Measurements from ENCODE around the gene SUPT7L.

SUPT7L gene, protein sequence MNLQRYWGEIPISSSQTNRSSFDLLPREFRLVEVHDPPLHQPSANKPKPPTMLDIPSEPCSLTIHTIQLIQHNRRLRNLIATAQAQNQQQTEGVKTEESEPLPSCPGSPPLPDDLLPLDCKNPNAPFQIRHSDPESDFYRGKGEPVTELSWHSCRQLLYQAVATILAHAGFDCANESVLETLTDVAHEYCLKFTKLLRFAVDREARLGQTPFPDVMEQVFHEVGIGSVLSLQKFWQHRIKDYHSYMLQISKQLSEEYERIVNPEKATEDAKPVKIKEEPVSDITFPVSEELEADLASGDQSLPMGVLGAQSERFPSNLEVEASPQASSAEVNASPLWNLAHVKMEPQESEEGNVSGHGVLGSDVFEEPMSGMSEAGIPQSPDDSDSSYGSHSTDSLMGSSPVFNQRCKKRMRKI

DNA sequence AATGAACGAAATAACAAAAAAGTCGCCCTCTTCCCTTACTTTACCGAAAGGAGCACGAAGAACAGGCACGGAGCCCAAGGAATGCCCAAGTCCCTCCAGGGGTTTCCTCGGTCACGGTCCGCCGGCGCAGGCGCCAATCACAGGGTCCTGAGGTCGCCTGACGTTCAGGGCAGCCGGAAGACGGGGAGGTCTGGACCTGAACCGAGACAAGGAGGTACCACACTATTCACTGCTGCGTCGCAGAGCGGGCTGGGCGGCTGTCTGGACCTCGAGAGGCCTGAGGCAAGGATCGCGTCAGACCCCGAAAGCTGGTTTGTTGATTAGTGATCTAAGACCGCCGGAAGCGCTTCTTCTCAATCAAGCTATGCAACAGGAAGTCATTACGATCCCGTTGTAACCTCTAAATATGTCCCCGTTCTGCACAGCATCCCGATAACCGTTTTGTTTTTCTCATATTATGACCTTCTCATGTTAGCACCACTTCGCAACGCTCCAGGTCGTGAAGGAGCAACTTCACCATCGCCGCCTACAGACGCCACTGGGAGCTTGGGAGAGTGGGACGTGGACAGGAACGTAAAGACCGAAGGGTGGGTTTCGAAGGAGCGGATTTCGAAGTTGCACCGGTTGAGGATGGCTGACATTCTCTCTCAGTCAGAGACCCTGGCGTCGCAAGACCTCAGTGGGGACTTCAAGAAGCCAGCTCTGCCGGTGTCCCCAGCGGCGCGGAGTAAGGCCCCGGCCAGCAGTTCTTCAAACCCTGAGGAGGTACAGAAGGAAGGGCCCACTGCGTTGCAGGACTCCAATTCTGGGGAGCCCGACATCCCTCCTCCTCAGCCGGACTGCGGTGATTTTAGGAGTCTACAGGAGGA is at the start of gene SUPT7L, which contains the start of gene SLC4A1AP:
Gene SUPT7L, minus strand, starts transcription at position 330 of the 869 bp plus-strand sequence. CDS start 1,422 bp downstream, outside the sequence.
Gene SLC4A1AP, plus strand, starts transcription at position 605 of the 869 bp plus-strand sequence. Its CDS starts 26 bp downstream, at position 631.
- peak; percentile 95 for DNase-seq

DNA sequence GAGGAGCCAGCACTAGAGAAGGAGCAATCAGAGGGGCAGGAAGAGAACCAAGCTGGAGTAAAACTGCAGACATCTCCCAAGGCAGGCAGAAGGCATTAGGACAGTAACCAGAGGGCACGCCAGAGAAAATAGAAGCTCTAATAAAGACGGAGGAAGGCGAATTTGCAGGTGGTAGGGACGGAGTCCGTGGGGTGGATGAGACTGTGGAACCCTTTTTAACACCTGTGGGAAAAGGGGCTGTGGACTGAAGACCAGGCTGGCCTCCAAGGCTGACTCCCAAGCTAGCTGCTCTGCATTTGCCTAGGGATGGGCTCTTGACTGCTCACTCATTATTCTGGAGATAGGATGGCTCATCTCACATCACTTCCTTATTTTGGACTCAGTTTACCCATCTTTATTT is 49.8 kb upstream of the SUPT7L start:
- no peak for DNase-seq

- no peak for DNase-seq
These were observed 49.1 kb upstream of the SUPT7L start for GRCh38 chr2:27712522-27712921.

GRCh38 chr2:27711804-27712203 is 48.4 kb upstream of the SUPT7L start:
- DNase-seq: no peak

GRCh38 chr2:27710640-27711430 is 47.4 kb upstream of the SUPT7L start:
- no peak for DNase-seq

- DNase-seq: no peak
These were observed 46.7 kb upstream of the SUPT7L start for GRCh38 chr2:27709960-27710575.

DNA sequence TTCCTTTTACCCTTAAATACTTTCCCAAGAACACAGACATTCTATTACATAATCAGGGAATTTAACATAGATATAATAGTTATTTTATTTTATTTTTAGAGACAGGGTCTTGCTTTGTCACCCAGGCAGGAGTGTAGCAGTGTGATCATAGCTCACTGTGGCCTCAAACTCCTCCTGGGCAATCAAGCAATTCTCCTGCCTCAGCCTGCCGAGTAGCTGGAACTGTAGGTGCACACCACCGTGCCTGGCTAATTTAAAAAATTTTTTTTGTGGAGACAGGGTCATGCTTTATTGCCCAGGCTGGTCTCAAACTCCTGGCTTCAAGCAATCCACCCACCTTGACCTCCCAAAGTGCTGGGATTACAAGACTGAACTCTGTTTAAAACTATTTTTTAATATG is 45.9 kb upstream of the SUPT7L start:
- no peak for DNase-seq

GRCh38 chr2:27708666-27709065 is 45.3 kb upstream of the SUPT7L start:
- DNase-seq: no peak

DNA sequence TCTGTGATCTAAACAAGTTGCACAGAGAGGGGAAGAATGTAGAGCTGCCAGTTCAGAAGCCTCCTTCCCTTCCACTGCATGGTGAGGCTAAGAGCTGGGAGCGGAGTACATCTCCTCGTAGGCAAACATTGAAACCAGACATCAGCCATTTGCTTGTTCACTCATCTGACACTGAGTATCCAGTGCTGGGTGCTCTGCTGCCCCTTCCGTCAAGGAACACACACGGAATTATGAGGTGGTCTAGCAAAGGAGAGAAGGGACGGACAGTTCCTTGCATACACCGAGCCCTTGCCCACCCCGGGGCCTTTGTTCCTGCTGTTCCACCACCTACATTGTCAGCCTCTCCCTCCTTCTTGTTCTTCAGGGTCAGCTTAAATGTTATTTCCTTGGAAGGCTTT is 44.8 kb upstream of the SUPT7L start:
- no peak for DNase-seq

GRCh38 chr2:27707462-27708256 is 44.2 kb upstream of the SUPT7L start:
- DNase-seq: no peak

GRCh38 chr2:27705851-27706622 is 42.6 kb upstream of the SUPT7L start:
- no peak for DNase-seq

GRCh38 chr2:27704342-27704876 is 41.0 kb upstream of the SUPT7L start:
- no peak for DNase-seq

- DNase-seq: peak; percentile 80
These were observed 40.4 kb upstream of the SUPT7L start for GRCh38 chr2:27703638-27704341.

DNA sequence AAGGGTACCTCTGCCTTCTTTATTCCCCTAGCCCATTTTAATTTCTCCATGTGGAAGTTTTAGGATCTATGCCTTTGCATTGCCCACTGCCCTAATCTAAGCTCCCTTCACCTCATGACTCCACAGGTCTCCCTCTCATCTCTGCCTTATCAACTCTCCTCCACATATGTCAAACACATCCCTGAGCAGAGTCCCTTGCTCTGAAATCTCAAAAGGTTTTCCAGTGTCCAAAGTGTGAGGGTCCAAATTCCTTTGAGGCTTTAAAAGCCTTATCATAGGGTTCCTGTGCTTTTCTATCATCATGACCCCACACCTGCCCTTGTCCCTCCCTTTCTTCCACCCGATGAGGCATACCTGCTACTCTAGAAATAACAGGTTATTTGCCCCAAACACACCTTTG is 38.9 kb upstream of the SUPT7L start:
- DNase-seq: no peak

- no peak for DNase-seq
These were observed 38.3 kb upstream of the SUPT7L start for GRCh38 chr2:27701676-27702075.

- DNase-seq: no peak
These were observed 34.2 kb upstream of the SUPT7L start for GRCh38 chr2:27697660-27698059.

GRCh38 chr2:27690052-27690451 is 26.6 kb upstream of the SUPT7L start:
- no peak for DNase-seq

DNA sequence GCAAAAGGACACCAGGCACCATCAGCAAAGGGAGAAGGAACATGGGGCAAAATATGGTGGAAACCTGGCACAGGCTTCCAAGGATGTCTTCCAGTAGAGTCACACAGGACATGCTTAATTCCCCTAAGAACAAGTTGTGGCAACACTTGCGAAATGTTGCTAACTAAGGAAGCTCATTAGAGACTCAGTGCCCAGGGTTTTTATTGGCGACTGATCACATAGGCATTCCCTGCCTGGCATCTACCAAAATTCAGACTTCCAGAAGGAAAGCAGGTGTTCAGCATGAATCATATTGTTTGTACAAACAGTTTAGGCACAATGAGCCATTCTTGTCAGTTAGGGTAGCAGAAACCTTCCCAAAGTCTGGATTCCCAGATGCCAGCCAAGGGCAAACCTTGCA is 26.0 kb upstream of the SUPT7L start:
- no peak for DNase-seq

GRCh38 chr2:27687232-27687631 is 23.8 kb upstream of the SUPT7L start:
- no peak for DNase-seq

DNA sequence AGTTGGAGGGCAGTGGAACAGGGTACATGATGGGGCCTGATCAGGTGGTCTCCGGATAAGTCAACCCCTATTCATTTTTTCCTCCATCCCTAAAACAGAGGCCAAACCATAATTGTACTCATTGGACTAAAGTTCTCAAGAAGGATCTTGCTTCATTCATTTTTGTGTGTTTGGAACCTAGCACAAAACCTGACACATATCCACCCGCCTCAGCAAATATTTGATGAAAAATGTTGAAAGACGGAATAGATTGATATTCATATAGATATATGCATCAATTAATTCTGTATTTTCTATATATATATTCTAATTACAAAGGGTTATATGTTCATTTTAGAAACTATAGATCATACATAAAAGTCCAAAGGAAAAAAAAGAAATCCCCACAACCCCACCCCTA is 22.2 kb upstream of the SUPT7L start:
- no peak for DNase-seq
